Loucy (cell line): ENCODE data around the gene S100A3.

Source experiments
- CTCF ChIP-seq: fragments of 200-600 bp; sonication (generic); conservative IDR thresholded peaks from 2 replicates; pipeline ENCODE4 v1.5.1; 2014; ENCODE audit warnings: mild to moderate bottlenecking, antibody characterized with exemption, low read length
- EZH2phosphoT487 ChIP-seq: fragments of 200-600 bp; IDR thresholded peaks from 2 replicates; pipeline ENCODE4 v1.6.1; 2018; ENCODE audit warnings: antibody characterized with exemption, mild to moderate bottlenecking, moderate library complexity, borderline replicate concordance

GRCh38 chr1:153583976-153584375, 34.9 kb upstream of the S100A3 start:
- TF ChIP-seq EZH2phosphoT487, result no peak
- TF ChIP-seq CTCF, result no peak
